ENCODE results near the gene TCOF1. TPM values are rescaled to one million over a fixed set of nuclear protein-coding genes. Genes with fewer than 3 reads are reported as not detected.

TCOF1 gene
- total and polyA plus RNA-seq, 2 of the 8 experiments (the other 6 are each of a cell fraction or from before 2014, with no cell fraction given): 35.9 to 170 TPM

DNA sequence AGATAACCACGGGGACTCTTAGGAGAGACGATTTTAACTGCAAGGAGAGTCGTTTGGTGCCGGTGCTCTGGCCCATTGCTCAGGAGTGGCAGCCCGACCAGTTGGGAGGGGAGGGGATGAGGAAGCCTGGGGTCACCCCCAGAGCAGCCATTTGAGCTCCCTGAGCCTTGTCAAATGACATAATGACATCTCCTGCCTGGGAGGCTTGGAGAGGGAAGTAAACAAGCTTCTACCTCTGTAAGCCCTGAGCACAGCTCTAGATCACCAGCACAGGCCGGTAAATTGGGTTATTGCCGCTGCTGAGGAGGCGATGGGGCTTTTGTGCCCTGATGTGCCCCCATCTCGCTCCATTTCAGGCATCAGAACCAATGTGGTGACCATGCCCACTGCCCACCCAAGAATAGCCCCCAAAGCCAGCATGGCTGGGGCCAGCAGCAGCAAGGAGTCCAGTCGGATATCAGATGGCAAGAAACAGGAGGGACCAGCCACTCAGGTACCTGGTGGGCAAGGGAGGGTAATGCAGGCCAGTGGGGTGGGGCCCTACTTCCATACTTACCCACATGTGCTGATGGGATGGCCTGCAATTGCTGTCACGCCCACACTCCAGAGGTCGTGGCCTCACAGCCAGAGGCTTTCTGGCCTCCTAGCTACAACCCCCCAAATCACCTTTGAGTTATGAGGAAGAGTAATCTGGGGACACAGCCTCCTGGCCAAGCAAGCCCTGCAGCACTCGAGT lies 32.2 kb downstream of the TCOF1 start (continued):
- TF ChIP-seq, protein P1, sequence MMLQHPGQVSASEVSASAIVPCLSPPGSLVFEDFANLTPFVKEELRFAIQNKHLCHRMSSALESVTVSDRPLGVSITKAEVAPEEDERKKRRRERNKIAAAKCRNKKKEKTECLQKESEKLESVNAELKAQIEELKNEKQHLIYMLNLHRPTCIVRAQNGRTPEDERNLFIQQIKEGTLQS (IDR thresholded peaks at IDR 0.05; ENCODE audit: insufficient read depth, low read depth, low read length): no peak
- no peak for TF ChIP-seq SIRT6 (IDR thresholded peaks at IDR 0.05; ENCODE audit: low read length)
